Suprapubic skin (tissue), 4 donors: ENCODE data around the gene DIPK1B. TPM values are rescaled to one million over a fixed set of nuclear protein-coding genes. Genes with fewer than 3 reads are reported as not detected.

Experiments used
- DNase-seq, 2 donors: peaks; one replicate each; pipeline ENCODE4 v3.0.0-alpha.2; 2019; ENCODE audit warnings: low spot score in 2 of 2
- H3K27ac ChIP-seq: fragments of 200-600 bp; sonication (generic); one replicate; pipeline ENCODE4 v1.5.1; 2019
- H3K27me3 ChIP-seq: fragments of 200-600 bp; sonication (generic); one replicate; pipeline ENCODE4 v1.5.1; 2019
- H3K36me3 ChIP-seq: fragments of 200-600 bp; sonication (generic); one replicate; pipeline ENCODE4 v1.5.1; 2019
- H3K4me1 ChIP-seq: fragments of 200-600 bp; sonication (generic); one replicate; pipeline ENCODE4 v1.5.1; 2019
- H3K4me3 ChIP-seq: fragments of 200-600 bp; sonication (generic); one replicate; pipeline ENCODE4 v1.5.1; 2019; ENCODE audit warnings: mild to moderate bottlenecking
- H3K9me3 ChIP-seq: fragments of 200-600 bp; sonication (generic); one replicate; pipeline ENCODE4 v1.5.1; 2019
- CTCF ChIP-seq, 2 donors: fragments of 200-600 bp in 1 of 2; fragments of 450-650 bp in 1 of 2; sonication (generic) in 1 of 2; IDR thresholded peaks; one replicate each; pipeline ENCODE4 v1.5.1; 2016 to 2019; ENCODE audit warnings: antibody characterized with exemption in 2 of 2, mild to moderate bottlenecking in 1 of 2, moderate library complexity in 1 of 2
- EP300 ChIP-seq: sonication (generic); formaldehyde crosslinking; IDR thresholded peaks from one replicate; pipeline ENCODE4 v1.6.1; 2017; ENCODE audit warnings: antibody characterized with exemption
- POLR2A ChIP-seq, 2 donors: fragments of 450-650 bp; IDR thresholded peaks; one replicate each; pipeline ENCODE4 v1.6.1; 2017; ENCODE audit warnings: antibody characterized with exemption in 2 of 2, mild to moderate bottlenecking in 2 of 2, moderate library complexity in 2 of 2
- POLR2AphosphoS5 ChIP-seq, 3 donors: sonication (generic); formaldehyde crosslinking; IDR thresholded peaks; one replicate each; pipeline ENCODE4 v1.6.1; 2017; ENCODE audit warnings: antibody characterized with exemption in 3 of 3
- WGBS: methylation state at CpG from one replicate; pipeline ENCODE4 v1.1.5; 2018; 5-methylcytosine and 5-hydroxymethylcytosine counted together
- total RNA-seq, 4 donors: library from RNA; depleted of rRNA; stranded (reverse); fragments of >200 nt; gene quantifications; one replicate each; pipeline ENCODE4 v1.1.0, GENCODE V29; 2016

The DIPK1B gene
- total RNA-seq, 4 donors from 2014 or later, result 3.8 to 13.1 (median 6.3) TPM

GRCh38 chr9:136718345-136719194 lies 6.2 kb downstream of the DIPK1B start:
- DNase-seq, result no peak
- Histone ChIP-seq H3K36me3 (peaks cover 21% of the 10 kb centered on the region), H3K4me1 (peaks cover 46% of the 10 kb centered on the region), H3K4me3 (no peak overlapping the region), H3K27me3 (peaks cover 10% of the 10 kb centered on the region), H3K27ac (no peak overlapping the region), H3K9me3 (no peaks in the 10 kb centered on the region)
- 64% methylated on average over 7 of the region's 20 CpGs for WGBS
- TF ChIP-seq CTCF (IDR thresholded peaks at IDR 0.05), result no peak
- no peak for TF ChIP-seq POLR2AphosphoS5 (IDR thresholded peaks at IDR 0.05)
- no peak for TF ChIP-seq POLR2A (IDR thresholded peaks at IDR 0.05)
- TF ChIP-seq EP300, result no peak

- TF ChIP-seq POLR2AphosphoS5 (IDR thresholded peaks at IDR 0.05) (no peak), EP300 (no peak), CTCF (IDR thresholded peaks at IDR 0.05) (no peak), POLR2A (IDR thresholded peaks at IDR 0.05) (no peak)
- H3K4me3 ChIP-seq, result no peak overlapping the region
- no peaks in the 10 kb centered on the region for H3K9me3 ChIP-seq
- peaks cover 44% of the 10 kb centered on the region for H3K4me1 ChIP-seq
- H3K27ac ChIP-seq, result no peak overlapping the region
- WGBS, result 67% methylated on average over 3 of the region's 24 CpGs
- DNase-seq, result no peak
- peaks cover 28% of the 10 kb centered on the region for H3K36me3 ChIP-seq
- H3K27me3 ChIP-seq, result peaks cover 4% of the 10 kb centered on the region
Observed at GRCh38 chr9:136719195-136719880, 7.0 kb downstream of the DIPK1B start.

GRCh38 chr9:136720251-136720897 lies 8.0 kb downstream of the DIPK1B start:
- Histone ChIP-seq H3K4me1 (peaks cover 51% of the 10 kb centered on the region), H3K4me3 (no peak overlapping the region), H3K36me3 (peaks cover 39% of the 10 kb centered on the region), H3K27ac (no peak overlapping the region), H3K27me3 (no peaks in the 10 kb centered on the region), H3K9me3 (no peaks in the 10 kb centered on the region)
- DNase-seq, result no peak
- TF ChIP-seq POLR2AphosphoS5 (IDR thresholded peaks at IDR 0.05), result no peak
- 18% methylated on average over 6 of the region's 20 CpGs for WGBS

- Histone ChIP-seq H3K4me3 (no peak overlapping the region), H3K27me3 (no peaks in the 10 kb centered on the region), H3K9me3 (no peaks in the 10 kb centered on the region), H3K36me3 (peaks cover 44% of the 10 kb centered on the region), H3K4me1 (peaks cover 57% of the 10 kb centered on the region), H3K27ac (no peak overlapping the region)
- no CpG with 5 or more reads among the region's 11 CpGs for WGBS
- no peak for TF ChIP-seq CTCF (IDR thresholded peaks at IDR 0.05)
- TF ChIP-seq POLR2A (IDR thresholded peaks at IDR 0.05), result no peak
- no peak for TF ChIP-seq EP300
- TF ChIP-seq POLR2AphosphoS5 (IDR thresholded peaks at IDR 0.05), result no peak
- DNase-seq, result no peak
Observed at GRCh38 chr9:136720898-136721338, 8.5 kb downstream of the DIPK1B start.

GRCh38 chr9:136721339-136722092 lies 9.1 kb downstream of the DIPK1B start:
- Histone ChIP-seq H3K4me1 (peaks cover 63% of the 10 kb centered on the region), H3K9me3 (no peaks in the 10 kb centered on the region), H3K27ac (no peak overlapping the region), H3K4me3 (no peak overlapping the region), H3K36me3 (peaks cover 48% of the 10 kb centered on the region), H3K27me3 (no peaks in the 10 kb centered on the region)
- DNase-seq, result no peak
- TF ChIP-seq POLR2A (IDR thresholded peaks at IDR 0.05) (no peak), POLR2AphosphoS5 (IDR thresholded peaks at IDR 0.05) (no peak), CTCF (IDR thresholded peaks at IDR 0.05) (no peak), EP300 (no peak)
- 75% methylated on average over 15 of the region's 30 CpGs for WGBS
